Activated CD4-positive, alpha-beta memory T cell treated with anti-CD3 and anti-CD28 coated beads for 36 hours (primary cell): ENCODE results near the gene WDR37. TPM values are rescaled to one million over a fixed set of nuclear protein-coding genes. Genes with fewer than 3 reads are reported as not detected.
"Not testable (repeated sequence)": the region's sequence is repeated elsewhere in the genome, so short reads cannot be mapped to it uniquely, and the experiment has no call there.

ENCODE experiments used
- CTCF ChIA-PET: fragments of 350-600 bp; sonication (Branson Sonifier 250); formaldehyde crosslinking; loops from one replicate; lab custom pipeline; 2021; ENCODE audit warnings: antibody characterized with exemption, inconsistent platforms; lab: Charles Lee
- POLR2A ChIA-PET: fragments of 350-600 bp; sonication (Branson Sonifier 250); formaldehyde crosslinking; loops from one replicate; lab custom pipeline; 2021; ENCODE audit warnings: antibody characterized with exemption; lab: Charles Lee
- DNase-seq: peaks from one replicate; pipeline ENCODE4 v3.0.0-alpha.2; 2020
- H3K27ac Mint-ChIP-seq: one replicate; pipeline ENCODE4 v1.8.0; 2021; ENCODE audit warnings: mixed read lengths
- H3K27me3 Mint-ChIP-seq: one replicate; pipeline ENCODE4 v1.8.0; 2021; ENCODE audit warnings: mixed read lengths
- H3K36me3 Mint-ChIP-seq: one replicate; pipeline ENCODE4 v1.8.0; 2021; ENCODE audit warnings: mixed read lengths
- H3K4me1 Mint-ChIP-seq: one replicate; pipeline ENCODE4 v1.8.0; 2021; ENCODE audit warnings: low read depth, mixed read lengths
- H3K4me3 Mint-ChIP-seq: one replicate; pipeline ENCODE4 v1.8.0; 2021; ENCODE audit warnings: mild to moderate bottlenecking, mixed read lengths
- H3K9me3 Mint-ChIP-seq: one replicate; pipeline ENCODE4 v1.8.0; 2021; ENCODE audit warnings: mixed read lengths
- intact Hi-C: fragments of 100-400 bp; cut with micrococcal nuclease; formaldehyde crosslinking; loops from one replicate; pipeline ENCODE4 v1.15.1; 2023
- total RNA-seq, 2 experiments: library from RNA; stranded (reverse); gene quantifications; one replicate each; pipeline ENCODE4 v1.2.3, GENCODE V29; 2021

Gene WDR37
- total RNA-seq, 2 experiments from 2014 or later = 18.1 to 19.4 TPM

- no peak overlapping the region for H3K27ac Mint-ChIP-seq
- DNase-seq = no peak
- intact Hi-C loops = no loop called here
- no peaks in the 10 kb centered on the region for H3K27me3 Mint-ChIP-seq
- H3K4me3 Mint-ChIP-seq = no peak overlapping the region
- H3K4me1 Mint-ChIP-seq = no peaks in the 10 kb centered on the region
- ChIA-PET CTCF (no interaction called here), POLR2A (no interaction called here)
- peaks cover 19% of the 10 kb centered on the region for H3K36me3 Mint-ChIP-seq
- no peaks in the 10 kb centered on the region for H3K9me3 Mint-ChIP-seq
Measured at GRCh38 chr10:1024103-1024502, 32.1 kb upstream of the WDR37 start.

- H3K4me1 Mint-ChIP-seq = no peaks in the 10 kb centered on the region
- H3K4me3 Mint-ChIP-seq = no peak within 1 kb of the TSS
- no peak for DNase-seq
- CTCF ChIA-PET = no interaction called here
- no peaks in the 10 kb centered on the region for H3K27me3 Mint-ChIP-seq
- H3K27ac Mint-ChIP-seq = no peak within 1 kb of the TSS
- intact Hi-C loops = no loop called here
- H3K36me3 Mint-ChIP-seq = peaks cover 6% of the 10 kb centered on the region
- POLR2A ChIA-PET = no interaction called here
- H3K9me3 Mint-ChIP-seq = no peaks in the 10 kb centered on the region
Measured at GRCh38 chr10:1025683-1026082, 30.5 kb upstream of the WDR37 start, which contains the start of gene IDI2. TSS of gene IDI2 (minus strand) at chr10:1025859. CDS start at chr10:1024723, 1,136 bp downstream.

- ChIA-PET CTCF (no interaction called here), POLR2A (no interaction called here)
- intact Hi-C loops = no loop called here
- Mint-ChIP-seq H3K36me3 (peaks cover under 1% of the 10 kb centered on the region), H3K27me3 (no peaks in the 10 kb centered on the region), H3K9me3 (no peaks in the 10 kb centered on the region), H3K4me3 (no peak overlapping the region), H3K27ac (no peak overlapping the region), H3K4me1 (no peaks in the 10 kb centered on the region)
- no peak for DNase-seq
Measured at GRCh38 chr10:1026578-1026977, 29.6 kb upstream of the WDR37 start.

- H3K4me3 Mint-ChIP-seq = no peak overlapping the region
- no peak overlapping the region for H3K27ac Mint-ChIP-seq
- DNase-seq = no peak
- POLR2A ChIA-PET = interaction anchor here (0.8 kb wide), 1 partner anchor 37 kb away, joined by 4 read pairs; no protein-coding TSS in a partner anchor
- H3K27me3 Mint-ChIP-seq = no peaks in the 10 kb centered on the region
- no peaks in the 10 kb centered on the region for H3K4me1 Mint-ChIP-seq
- intact Hi-C loops = no loop called here
- H3K9me3 Mint-ChIP-seq = no peaks in the 10 kb centered on the region
- CTCF ChIA-PET = no interaction called here
- peaks cover 5% of the 10 kb centered on the region for H3K36me3 Mint-ChIP-seq
Measured at GRCh38 chr10:1029838-1030237, 26.3 kb upstream of the WDR37 start.

GRCh38 chr10:1033601-1034000 lies 22.6 kb upstream of the WDR37 start:
- H3K9me3 Mint-ChIP-seq = no peaks in the 10 kb centered on the region
- ChIA-PET CTCF (interaction anchor here (0.7 kb wide), 1 partner anchor 335 kb away, joined by 4 read pairs; no protein-coding TSS in a partner anchor), POLR2A (no interaction called here)
- H3K27me3 Mint-ChIP-seq = no peaks in the 10 kb centered on the region
- no peak for DNase-seq
- intact Hi-C loops = no loop called here
- no peak overlapping the region for H3K4me3 Mint-ChIP-seq
- H3K4me1 Mint-ChIP-seq = peaks cover 19% of the 10 kb centered on the region
- peaks cover 13% of the 10 kb centered on the region for H3K36me3 Mint-ChIP-seq
- H3K27ac Mint-ChIP-seq = no peak overlapping the region

- intact Hi-C loops = no loop called here
- POLR2A ChIA-PET = interaction anchor here (3.1 kb wide), 1 partner anchor 14 kb away, joined by 14 read pairs; the partner anchor contains the start of gene IDI1
- no peaks in the 10 kb centered on the region for H3K27me3 Mint-ChIP-seq
- no peak overlapping the region for H3K4me3 Mint-ChIP-seq
- CTCF ChIA-PET = no interaction called here
- peaks cover 19% of the 10 kb centered on the region for H3K4me1 Mint-ChIP-seq
- no peak for DNase-seq
- peaks cover 13% of the 10 kb centered on the region for H3K36me3 Mint-ChIP-seq
- no peaks in the 10 kb centered on the region for H3K9me3 Mint-ChIP-seq
- no peak overlapping the region for H3K27ac Mint-ChIP-seq
Measured at GRCh38 chr10:1034758-1035157, 21.4 kb upstream of the WDR37 start.

- ChIA-PET CTCF (interaction anchor here (1.6 kb wide), 1 partner anchor 47 kb away, joined by 3 read pairs; the partner anchor contains the start of gene GTPBP4), POLR2A (interaction anchor here (3.1 kb wide), 1 partner anchor 13 kb away, joined by 14 read pairs; the partner anchor contains the start of gene IDI1)
- H3K36me3 Mint-ChIP-seq = peaks cover 16% of the 10 kb centered on the region
- H3K4me1 Mint-ChIP-seq = peaks cover 19% of the 10 kb centered on the region
- no peaks in the 10 kb centered on the region for H3K27me3 Mint-ChIP-seq
- H3K9me3 Mint-ChIP-seq = no peaks in the 10 kb centered on the region
- no peak overlapping the region for H3K27ac Mint-ChIP-seq
- intact Hi-C loops = no loop called here
- H3K4me3 Mint-ChIP-seq = no peak overlapping the region
- no peak for DNase-seq
Measured at GRCh38 chr10:1035201-1035600, 21.0 kb upstream of the WDR37 start.

GRCh38 chr10:1036341-1036791 lies 19.8 kb upstream of the WDR37 start:
- intact Hi-C loops = loop anchor here (1.0 kb wide), 1 partner anchor 13 kb away; the partner anchor contains the start of gene IDI1
- POLR2A ChIA-PET = interaction anchor here (0.8 to 3.1 kb wide), 4 partner anchors 12 to 121 kb away, joined by 3 to 14 read pairs (median 4); partner anchors contain the start of genes IDI1 and WDR37
- peaks cover 19% of the 10 kb centered on the region for H3K4me1 Mint-ChIP-seq
- H3K27ac Mint-ChIP-seq = peak overlapping the region; percentile 73
- CTCF ChIA-PET = interaction anchor here (1.6 kb wide), 1 partner anchor 48 kb away, joined by 3 read pairs; the partner anchor contains the start of gene GTPBP4
- H3K36me3 Mint-ChIP-seq = peaks cover 25% of the 10 kb centered on the region
- peak; percentile 75 for DNase-seq
- no peaks in the 10 kb centered on the region for H3K9me3 Mint-ChIP-seq
- H3K27me3 Mint-ChIP-seq = no peaks in the 10 kb centered on the region
- H3K4me3 Mint-ChIP-seq = no peak overlapping the region

GRCh38 chr10:1037098-1037497 lies 19.1 kb upstream of the WDR37 start:
- DNase-seq = no peak
- Mint-ChIP-seq H3K4me1 (peaks cover 19% of the 10 kb centered on the region), H3K27ac (peak overlapping the region; percentile 73)

GRCh38 chr10:1038769-1039168 lies 17.4 kb upstream of the WDR37 start:
- H3K27ac Mint-ChIP-seq, H3K27me3 Mint-ChIP-seq, H3K4me3 Mint-ChIP-seq, H3K9me3 Mint-ChIP-seq, POLR2A ChIA-PET, DNase-seq, CTCF ChIA-PET, intact Hi-C loops: not testable (repeated sequence)
- H3K4me1 Mint-ChIP-seq = peaks cover 27% of the 10 kb centered on the region
- H3K36me3 Mint-ChIP-seq = peaks cover 35% of the 10 kb centered on the region

More at GRCh38 chr10:1037098-1037497, 19.1 kb upstream of the WDR37 start:
- ChIA-PET CTCF (no interaction called here), POLR2A (interaction anchor here (1.0 to 3.1 kb wide), 4 partner anchors 11 to 36 kb away, joined by 3 to 14 read pairs (median 4); partner anchors contain the start of genes IDI1 and WDR37)
- Mint-ChIP-seq H3K27me3 (no peaks in the 10 kb centered on the region), H3K36me3 (peaks cover 27% of the 10 kb centered on the region), H3K4me3 (no peak overlapping the region), H3K9me3 (no peaks in the 10 kb centered on the region)
- intact Hi-C loops = no loop called here

GRCh38 chr10:1040133-1040532 lies 16.1 kb upstream of the WDR37 start:
- DNase-seq = no peak
- H3K4me3 Mint-ChIP-seq = no peak overlapping the region
- POLR2A ChIA-PET = no interaction called here
- no peaks in the 10 kb centered on the region for H3K9me3 Mint-ChIP-seq
- H3K4me1 Mint-ChIP-seq = peaks cover 41% of the 10 kb centered on the region
- H3K36me3 Mint-ChIP-seq = peaks cover 42% of the 10 kb centered on the region
- intact Hi-C loops = no loop called here
- CTCF ChIA-PET = no interaction called here
- peak overlapping the region; percentile 34 for H3K27ac Mint-ChIP-seq
- H3K27me3 Mint-ChIP-seq = no peaks in the 10 kb centered on the region

GRCh38 chr10:1041514-1041913 lies 14.7 kb upstream of the WDR37 start:
- no peaks in the 10 kb centered on the region for H3K27me3 Mint-ChIP-seq
- ChIA-PET CTCF (interaction anchor here (0.6 kb wide), 1 partner anchor 201 kb away, joined by 3 read pairs; no protein-coding TSS in a partner anchor), POLR2A (interaction anchor here (0.5 to 1.1 kb wide), 3 partner anchors 9 to 226 kb away, joined by 3 to 6 read pairs (median 5); partner anchors contain the start of gene WDR37)
- no peak overlapping the region for H3K27ac Mint-ChIP-seq
- H3K36me3 Mint-ChIP-seq = peaks cover 51% of the 10 kb centered on the region
- no peak for DNase-seq
- peaks cover 39% of the 10 kb centered on the region for H3K4me1 Mint-ChIP-seq
- no peaks in the 10 kb centered on the region for H3K9me3 Mint-ChIP-seq
- H3K4me3 Mint-ChIP-seq = no peak overlapping the region
- intact Hi-C loops = no loop called here
